Spleen (tissue), 11 donors: Measurements from ENCODE around the gene KCNQ1. TPM values are rescaled to one million over a fixed set of nuclear protein-coding genes. Genes with fewer than 3 reads are reported as not detected.

ENCODE experiments used
- DNase-seq: peaks from one replicate; pipeline ENCODE4 v3.0.0-alpha.2; 2020
- H3K27ac ChIP-seq, 8 donors: fragments of 200-600 bp; sonication (generic) in 7 of 8; 1 replicate in 4 of 8; 2 replicates in 4 of 8; pipeline versions ENCODE4 v1.5.0 to v1.8.0; 2016 to 2021; ENCODE audit warnings: inconsistent platforms in 4 of 8, mild to moderate bottlenecking in 4 of 8, moderate library complexity in 1 of 8
- H3K27me3 ChIP-seq, 7 donors: fragments of 200-600 bp; sonication (generic) in 6 of 7; replicated peaks in 1 of 7; 1 replicate in 4 of 7; 2 replicates in 3 of 7; pipeline versions ENCODE4 v1.5.0 to v1.8.0; 2016 to 2021; ENCODE audit warnings: inconsistent platforms in 3 of 7, mild to moderate bottlenecking in 1 of 7
- H3K36me3 ChIP-seq, 6 donors: fragments of 200-600 bp; sonication (generic) in 5 of 6; 1 replicate in 4 of 6; 2 replicates in 2 of 6; pipeline versions ENCODE4 v1.5.0 to v1.8.0; 2016 to 2021; ENCODE audit warnings: inconsistent platforms in 2 of 6
- H3K4me1 ChIP-seq, 6 donors: fragments of 200-600 bp; sonication (generic) in 5 of 6; 1 replicate in 3 of 6; 2 replicates in 3 of 6; pipeline versions ENCODE4 v1.5.0 to v1.8.0; 2016 to 2021; ENCODE audit warnings: inconsistent platforms in 3 of 6
- H3K4me3 ChIP-seq, 8 donors: fragments of 200-600 bp; sonication (generic) in 7 of 8; 1 replicate in 4 of 8; 2 replicates in 4 of 8; pipeline versions ENCODE4 v1.5.0 to v1.8.0; 2016 to 2021; ENCODE audit warnings: inconsistent platforms in 4 of 8, mild to moderate bottlenecking in 4 of 8, moderate library complexity in 2 of 8
- H3K9me3 ChIP-seq, 8 donors: fragments of 200-600 bp; sonication (generic) in 7 of 8; 1 replicate in 4 of 8; 2 replicates in 4 of 8; pipeline versions ENCODE4 v1.5.0 to v1.8.0; 2016 to 2021; ENCODE audit warnings: inconsistent platforms in 4 of 8
- POLR2A ChIP-seq, 3 donors: fragments of 450-650 bp; IDR thresholded peaks; one replicate each; pipeline ENCODE4 v1.5.1; 2017; ENCODE audit warnings: antibody characterized with exemption in 3 of 3, mild to moderate bottlenecking in 1 of 3
- POLR2AphosphoS5 ChIP-seq, 3 donors: sonication (generic); formaldehyde crosslinking; IDR thresholded peaks; one replicate each; pipeline ENCODE4 v1.5.1; 2017; ENCODE audit warnings: antibody characterized with exemption in 3 of 3
- WGBS, 5 donors: extraction: QIAGEN DNeasy Blood & Tissue Kit in 3 of 5; methylation state at CpG; one replicate each; pipeline versions ENCODE4 v1.1.5 to v1.1.7; 2013 to 2018; 5-methylcytosine and 5-hydroxymethylcytosine counted together
- intact Hi-C: fragments of 100-400 bp; cut with DNase I; formaldehyde crosslinking; loops from one replicate; pipeline ENCODE4 v1.15.0; 2023; ENCODE audit warnings: low total_unique reads
- polyA plus RNA-seq, 3 donors: library from polyadenylated mRNA; stranded (reverse); fragments of 200-250 nt; gene quantifications; one replicate each; pipeline ENCODE4 v1.2.1, GENCODE V29; 2013
- total RNA-seq, 7 donors: library from RNA; depleted of rRNA in 3 of 7; stranded (reverse); fragments of >200 nt in 3 of 7; fragmentation: NEBNext Ultra II Directional in 4 of 7; extraction: Animal tissue kit (Norgen Biotek cat#: 25700) in 4 of 7; gene quantifications; one replicate each; pipeline versions ENCODE4 v1.1.0 to v1.2.1, GENCODE V29; 2016 to 2021
- TF ChIP-seq, protein P1 (sequence below), 11 experiments: fragments of 200-600 bp in 7 of 11; fragments of 450-650 bp in 4 of 11; sonication (generic) in 4 of 11; IDR thresholded peaks in 8 of 11; conservative IDR thresholded peaks in 3 of 11; 1 replicate in 7 of 11; 2 replicates in 4 of 11; pipeline versions ENCODE4 v1.4.0 to v1.8.0; 2016 to 2021; ENCODE audit warnings: antibody characterized with exemption in 11 of 11, inconsistent platforms in 4 of 11, mild to moderate bottlenecking in 1 of 11
- donor health status: healthy with polysubstance abuse.
- donor health status: DM: no; HTN: no; CAD: no; lungs with moderate emphysema.
- donor health status: DM: no; HTN: no; CAD: no.
- donor health status: Bipolar disorder and iron deficiency.
- donor health status: healthy.
- donor health status: DM: no; HTN: no; CAD: no.
- donor health status: DM: yes; HTN: yes; CAD: no.

The KCNQ1 gene
- total and polyA plus RNA-seq, 10 donors, result 3.3 to 21.6 (median 13.5) TPM

GRCh38 chr11:2765491-2765890 lies 320.7 kb downstream of the KCNQ1 start:
- Histone ChIP-seq H3K4me1 (no peaks in the 10 kb centered on the region), H3K27me3 (no peaks in the 10 kb centered on the region), H3K27ac (no peak overlapping the region), H3K4me3 (no peak overlapping the region), H3K9me3 (no peaks in the 10 kb centered on the region), H3K36me3 (peaks cover 0 to 21% (median 0%) of the 10 kb centered on the region in 6 donors)
- intact Hi-C loops, result no loop called here
- TF ChIP-seq POLR2AphosphoS5 (IDR thresholded peaks at IDR 0.05) (no peak), POLR2A (IDR thresholded peaks at IDR 0.05) (no peak)
- TF ChIP-seq, protein P1, sequence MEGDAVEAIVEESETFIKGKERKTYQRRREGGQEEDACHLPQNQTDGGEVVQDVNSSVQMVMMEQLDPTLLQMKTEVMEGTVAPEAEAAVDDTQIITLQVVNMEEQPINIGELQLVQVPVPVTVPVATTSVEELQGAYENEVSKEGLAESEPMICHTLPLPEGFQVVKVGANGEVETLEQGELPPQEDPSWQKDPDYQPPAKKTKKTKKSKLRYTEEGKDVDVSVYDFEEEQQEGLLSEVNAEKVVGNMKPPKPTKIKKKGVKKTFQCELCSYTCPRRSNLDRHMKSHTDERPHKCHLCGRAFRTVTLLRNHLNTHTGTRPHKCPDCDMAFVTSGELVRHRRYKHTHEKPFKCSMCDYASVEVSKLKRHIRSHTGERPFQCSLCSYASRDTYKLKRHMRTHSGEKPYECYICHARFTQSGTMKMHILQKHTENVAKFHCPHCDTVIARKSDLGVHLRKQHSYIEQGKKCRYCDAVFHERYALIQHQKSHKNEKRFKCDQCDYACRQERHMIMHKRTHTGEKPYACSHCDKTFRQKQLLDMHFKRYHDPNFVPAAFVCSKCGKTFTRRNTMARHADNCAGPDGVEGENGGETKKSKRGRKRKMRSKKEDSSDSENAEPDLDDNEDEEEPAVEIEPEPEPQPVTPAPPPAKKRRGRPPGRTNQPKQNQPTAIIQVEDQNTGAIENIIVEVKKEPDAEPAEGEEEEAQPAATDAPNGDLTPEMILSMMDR (IDR thresholded peaks at IDR 0.05 in 8 of 11, conservative IDR thresholded peaks at IDR 0.05 in 3 of 11), result no peak
- 62 to 87% (median 63%) methylated on average over 3 of the region's 3 CpGs for WGBS, 5 donors
- DNase-seq, result no peak

DNA sequence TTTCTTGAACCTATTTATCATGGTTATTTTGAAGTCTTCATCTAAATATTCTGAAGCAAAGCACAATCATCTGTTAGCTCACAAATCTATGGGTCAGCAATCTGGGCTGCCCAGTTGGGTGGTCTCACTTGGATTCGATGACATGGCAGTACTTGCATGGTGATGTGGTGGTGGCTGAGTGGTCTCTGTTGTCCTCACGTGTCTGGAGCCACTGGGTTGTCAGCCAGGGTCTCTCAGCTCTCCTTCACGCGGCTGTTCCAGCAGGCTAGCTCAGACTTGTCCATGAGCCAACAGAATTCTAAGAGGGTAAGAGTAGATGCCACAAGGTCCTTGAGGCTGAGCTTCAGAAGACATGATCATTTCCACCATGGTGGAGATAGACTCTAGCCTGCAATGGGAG lies 321.4 kb downstream of the KCNQ1 start:
- Histone ChIP-seq H3K36me3 (peaks cover 0 to 28% (median 0%) of the 10 kb centered on the region in 6 donors), H3K27ac (no peak overlapping the region), H3K4me3 (no peak overlapping the region), H3K27me3 (no peaks in the 10 kb centered on the region), H3K4me1 (no peaks in the 10 kb centered on the region), H3K9me3 (no peaks in the 10 kb centered on the region)
- WGBS, 5 donors, result 89 to 97% (median 92%) methylated on average over 4 of the region's 4 CpGs
- intact Hi-C loops, result no loop called here
- peak; percentile 23 for DNase-seq
- TF ChIP-seq POLR2A (IDR thresholded peaks at IDR 0.05) (no peak), POLR2AphosphoS5 (IDR thresholded peaks at IDR 0.05) (no peak)
- TF ChIP-seq, protein P1 (IDR thresholded peaks at IDR 0.05 in 8 of 11, conservative IDR thresholded peaks at IDR 0.05 in 3 of 11), result no peak

GRCh38 chr11:2767071-2767470 lies 322.3 kb downstream of the KCNQ1 start:
- WGBS, 5 donors, result 82 to 97% (median 95%) methylated on average over 5 of the region's 5 CpGs
- Histone ChIP-seq H3K27ac (no peak overlapping the region), H3K27me3 (no peaks in the 10 kb centered on the region), H3K4me3 (no peak overlapping the region), H3K36me3 (peaks cover 0 to 33% (median 0%) of the 10 kb centered on the region in 6 donors), H3K9me3 (no peaks in the 10 kb centered on the region), H3K4me1 (no peaks in the 10 kb centered on the region)
- intact Hi-C loops, result no loop called here
- DNase-seq, result peak; percentile 13
- TF ChIP-seq, protein P1 (IDR thresholded peaks at IDR 0.05 in 8 of 11, conservative IDR thresholded peaks at IDR 0.05 in 3 of 11), result no peak

- H3K4me1 ChIP-seq, result no peaks in the 10 kb centered on the region
- TF ChIP-seq POLR2A (IDR thresholded peaks at IDR 0.05), result no peak
- no peak for TF ChIP-seq POLR2AphosphoS5 (IDR thresholded peaks at IDR 0.05)
- TF ChIP-seq, protein P1 (IDR thresholded peaks at IDR 0.05 in 8 of 11, conservative IDR thresholded peaks at IDR 0.05 in 3 of 11), result no peak
- H3K9me3 ChIP-seq, result no peaks in the 10 kb centered on the region
- no peak overlapping the region for H3K27ac ChIP-seq
- intact Hi-C loops, result no loop called here
- DNase-seq, result peak; percentile 31
- 75 to 84% (median 80%) methylated on average over 8 of the region's 8 CpGs for WGBS, 5 donors
- H3K4me3 ChIP-seq, result no peak overlapping the region
- peaks cover 0 to 39% (median 0%) of the 10 kb centered on the region in 6 donors for H3K36me3 ChIP-seq
- no peaks in the 10 kb centered on the region for H3K27me3 ChIP-seq
Observed at GRCh38 chr11:2767801-2768200, 323.0 kb downstream of the KCNQ1 start.
